Body of pancreas (tissue), 4 donors: ENCODE data around the gene SLC25A12.

ENCODE experiments used
- CTCF ChIP-seq, 7 experiments: fragments of 450-650 bp in 4 of 7; fragments of 200-600 bp in 3 of 7; sonication (generic) in 3 of 7; IDR thresholded peaks; one replicate each; pipeline ENCODE4 v1.5.1; 2016 to 2019; ENCODE audit warnings: antibody characterized with exemption in 7 of 7
- POLR2A ChIP-seq, 3 donors: fragments of 450-650 bp; IDR thresholded peaks; one replicate each; pipeline ENCODE4 v1.6.1; 2016; ENCODE audit warnings: antibody characterized with exemption in 3 of 3, mild to moderate bottlenecking in 2 of 3

- TF ChIP-seq CTCF (IDR thresholded peaks at IDR 0.05) (no peak), POLR2A (IDR thresholded peaks at IDR 0.05) (no peak)
These were observed 4.2 kb downstream of the SLC25A12 start for GRCh38 chr2:171889808-171890207.
